GM18858 (cell line): ENCODE results near the gene TSACC.
"Not testable (repeated sequence)": the region's sequence is repeated elsewhere in the genome, so short reads cannot be mapped to it uniquely, and the experiment has no call there.

Source experiments
- ATAC-seq: cut with Tn5 transposase; IDR thresholded peaks from one replicate; pipeline ENCODE4 v1.9.1; 2021; ENCODE audit not compliant: unreplicated experiment

The TSACC gene

GRCh38 chr1:156346035-156346434 is 7.7 kb downstream of the TSACC start:
- ATAC-seq = not testable (repeated sequence)

GRCh38 chr1:156346636-156347035 is 8.3 kb downstream of the TSACC start:
- ATAC-seq = no peak

GRCh38 chr1:156347331-156347730 is 9.0 kb downstream of the TSACC start:
- ATAC-seq = no peak

- not testable (repeated sequence) for ATAC-seq
Measured at GRCh38 chr1:156352481-156352880, 14.2 kb downstream of the TSACC start.

- no peak for ATAC-seq
Measured at GRCh38 chr1:156356262-156356874, 18.0 kb downstream of the TSACC start.

- no peak for ATAC-seq
Measured at GRCh38 chr1:156356875-156357534, 18.7 kb downstream of the TSACC start.

- no peak for ATAC-seq
Measured at GRCh38 chr1:156357977-156358376, 19.7 kb downstream of the TSACC start.

- no peak for ATAC-seq
Measured at GRCh38 chr1:156358641-156359040, 20.3 kb downstream of the TSACC start.

- no peak for ATAC-seq
Measured at GRCh38 chr1:156359249-156359648, 20.9 kb downstream of the TSACC start.

- ATAC-seq = no peak
Measured at GRCh38 chr1:156359973-156360372, 21.6 kb downstream of the TSACC start.

GRCh38 chr1:156360534-156360933 is 22.2 kb downstream of the TSACC start:
- ATAC-seq = no peak

GRCh38 chr1:156365754-156366153 is 27.4 kb downstream of the TSACC start:
- no peak for ATAC-seq

- ATAC-seq = no peak
Measured at GRCh38 chr1:156366378-156367166, 28.2 kb downstream of the TSACC start.

GRCh38 chr1:156367383-156368156 is 29.2 kb downstream of the TSACC start:
- no peak for ATAC-seq

GRCh38 chr1:156368157-156368658 is 29.9 kb downstream of the TSACC start:
- no peak for ATAC-seq

GRCh38 chr1:156368889-156369684 is 30.8 kb downstream of the TSACC start, which contains the start of gene RHBG:
TSS of gene RHBG (plus strand) at chr1:156369211. CDS start at chr1:156369250, 39 bp downstream.
- no peak for ATAC-seq

GRCh38 chr1:156369685-156370286 is 31.5 kb downstream of the TSACC start:
- not testable (repeated sequence) for ATAC-seq

GRCh38 chr1:156371553-156372264 is 33.4 kb downstream of the TSACC start:
- no peak for ATAC-seq

- ATAC-seq = no peak
Measured at GRCh38 chr1:156372265-156372586, 33.9 kb downstream of the TSACC start.
